Astrocyte of the cerebellum (primary cell): ENCODE measurements around the gene DPYD.

Experiments used
- DNase-seq: peaks from one replicate; pipeline ENCODE4 v3.0.0-alpha.2; 2011; ENCODE audit warnings: low read depth
- H3K4me3 ChIP-seq: 2 replicates; pipeline ENCODE4 v1.5.1; 2011; ENCODE audit warnings: mild to moderate bottlenecking, low read depth, low read length, moderate library complexity
- in situ Hi-C: cut with HindIII; loops from 2 replicates; pipeline ENCODE4 v1.10.0; 2017; ENCODE audit warnings: low sequenced_read_pairs
- TF ChIP-seq, protein P1 (sequence below): IDR thresholded peaks from 2 replicates; pipeline ENCODE4 v1.5.1; 2012; ENCODE audit warnings: low read length, low read depth, moderate library complexity, mild to moderate bottlenecking; ENCODE audit errors: missing control alignments

The DPYD gene

DNA sequence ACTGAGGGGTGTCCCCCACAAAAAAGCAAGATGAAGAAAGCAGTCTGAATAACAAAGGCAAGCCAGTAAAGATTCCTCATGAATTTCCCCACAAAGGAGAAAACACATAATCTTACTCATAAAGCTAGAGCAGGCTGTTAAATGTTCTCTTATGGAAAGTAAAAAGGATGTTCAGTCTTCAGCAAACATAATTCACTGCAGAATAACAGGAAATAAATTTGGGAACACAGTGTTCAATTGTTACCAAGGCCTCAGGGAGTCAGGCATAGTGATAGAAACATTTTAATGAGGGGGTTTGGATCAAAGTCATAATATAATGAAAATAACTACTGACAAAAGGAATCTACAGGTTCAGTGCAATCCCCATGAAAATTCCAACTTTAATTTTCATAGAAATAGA, 297.6 kb downstream of the DPYD start:
- no peak overlapping the region for H3K4me3 ChIP-seq
- DNase-seq = no peak
- in situ Hi-C loops = no loop called here
- TF ChIP-seq, protein P1, sequence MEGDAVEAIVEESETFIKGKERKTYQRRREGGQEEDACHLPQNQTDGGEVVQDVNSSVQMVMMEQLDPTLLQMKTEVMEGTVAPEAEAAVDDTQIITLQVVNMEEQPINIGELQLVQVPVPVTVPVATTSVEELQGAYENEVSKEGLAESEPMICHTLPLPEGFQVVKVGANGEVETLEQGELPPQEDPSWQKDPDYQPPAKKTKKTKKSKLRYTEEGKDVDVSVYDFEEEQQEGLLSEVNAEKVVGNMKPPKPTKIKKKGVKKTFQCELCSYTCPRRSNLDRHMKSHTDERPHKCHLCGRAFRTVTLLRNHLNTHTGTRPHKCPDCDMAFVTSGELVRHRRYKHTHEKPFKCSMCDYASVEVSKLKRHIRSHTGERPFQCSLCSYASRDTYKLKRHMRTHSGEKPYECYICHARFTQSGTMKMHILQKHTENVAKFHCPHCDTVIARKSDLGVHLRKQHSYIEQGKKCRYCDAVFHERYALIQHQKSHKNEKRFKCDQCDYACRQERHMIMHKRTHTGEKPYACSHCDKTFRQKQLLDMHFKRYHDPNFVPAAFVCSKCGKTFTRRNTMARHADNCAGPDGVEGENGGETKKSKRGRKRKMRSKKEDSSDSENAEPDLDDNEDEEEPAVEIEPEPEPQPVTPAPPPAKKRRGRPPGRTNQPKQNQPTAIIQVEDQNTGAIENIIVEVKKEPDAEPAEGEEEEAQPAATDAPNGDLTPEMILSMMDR = no peak

DNA sequence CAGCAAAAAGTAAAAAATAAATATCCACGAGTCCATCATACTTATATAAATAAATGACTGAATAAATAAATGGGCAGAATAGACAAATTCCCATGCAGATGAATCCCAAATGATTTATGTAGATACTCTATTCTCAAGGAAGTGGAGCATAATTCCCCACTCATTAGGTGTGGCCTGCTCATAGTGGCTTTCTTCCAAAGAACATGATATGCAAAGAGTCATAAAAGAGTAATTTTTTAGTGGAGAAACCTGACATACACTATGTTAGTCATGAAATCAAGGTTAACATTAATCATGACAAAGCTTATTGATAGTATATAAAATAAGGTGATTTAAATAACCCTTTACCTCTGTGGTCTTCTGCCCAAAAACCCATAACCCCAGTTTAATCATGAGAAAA, 298.9 kb downstream of the DPYD start:
- TF ChIP-seq, protein P1 = no peak
- in situ Hi-C loops = no loop called here
- no peak for DNase-seq
- no peak overlapping the region for H3K4me3 ChIP-seq

DNA sequence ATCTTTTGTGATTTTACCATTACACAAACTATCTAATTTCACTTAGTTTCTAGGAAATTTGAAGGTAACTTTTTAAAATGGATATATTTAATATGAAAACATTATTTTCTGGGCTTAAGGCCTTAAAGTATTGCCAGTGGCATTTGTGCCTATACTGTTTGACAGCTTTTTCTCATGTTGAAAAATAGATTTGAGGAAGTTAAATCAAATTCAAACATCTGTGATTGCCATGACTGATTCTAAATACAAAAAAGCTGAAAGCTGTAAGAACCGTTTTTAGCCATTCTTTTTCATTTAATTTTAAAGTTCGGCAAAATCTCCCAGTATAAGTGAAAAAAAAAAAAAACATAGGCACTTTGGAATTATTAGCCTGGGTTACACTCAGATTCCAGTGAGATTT, 301.1 kb downstream of the DPYD start:
- H3K4me3 ChIP-seq = no peak overlapping the region
- TF ChIP-seq, protein P1 = no peak
- in situ Hi-C loops = no loop called here
- DNase-seq = no peak

DNA sequence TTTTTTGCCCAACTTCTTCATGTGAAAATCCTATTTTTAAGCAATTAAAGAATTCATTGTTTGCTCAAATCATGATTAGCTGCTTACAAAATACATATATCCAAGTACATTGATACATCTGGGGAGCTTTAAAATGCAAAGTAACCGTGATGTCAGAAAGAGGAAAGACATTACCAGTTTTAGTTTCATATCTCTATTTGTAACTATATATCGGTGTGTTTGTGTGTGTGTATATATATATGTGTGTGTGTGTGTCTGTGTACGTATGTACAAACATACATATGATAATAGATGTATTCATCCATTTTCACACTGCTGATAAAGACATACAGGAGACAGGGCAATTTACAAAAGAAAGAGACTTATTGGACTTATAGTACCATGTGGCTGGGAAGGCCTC, 310.1 kb downstream of the DPYD start:
- DNase-seq = no peak
- TF ChIP-seq, protein P1 = no peak
- no peak overlapping the region for H3K4me3 ChIP-seq
- in situ Hi-C loops = no loop called here

DNA sequence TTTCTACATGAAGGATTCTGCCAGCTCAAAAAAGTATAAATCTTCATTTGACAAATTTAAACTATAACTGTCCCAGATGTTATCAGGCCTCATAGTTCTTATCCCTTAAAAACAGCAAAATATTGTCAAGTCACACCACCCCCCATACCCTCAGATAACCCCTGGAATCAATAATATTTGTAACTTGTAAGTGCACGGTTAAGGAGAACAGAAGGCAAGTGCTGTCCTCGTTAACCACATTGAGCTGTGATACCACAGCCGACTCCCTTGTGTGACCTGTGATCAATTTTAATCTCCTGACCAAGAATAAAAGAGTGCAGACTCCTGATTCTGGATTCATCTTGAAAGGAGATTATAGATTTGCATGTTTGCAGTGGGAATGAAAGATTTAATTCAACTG, 310.7 kb downstream of the DPYD start:
- TF ChIP-seq, protein P1 = no peak

DNA sequence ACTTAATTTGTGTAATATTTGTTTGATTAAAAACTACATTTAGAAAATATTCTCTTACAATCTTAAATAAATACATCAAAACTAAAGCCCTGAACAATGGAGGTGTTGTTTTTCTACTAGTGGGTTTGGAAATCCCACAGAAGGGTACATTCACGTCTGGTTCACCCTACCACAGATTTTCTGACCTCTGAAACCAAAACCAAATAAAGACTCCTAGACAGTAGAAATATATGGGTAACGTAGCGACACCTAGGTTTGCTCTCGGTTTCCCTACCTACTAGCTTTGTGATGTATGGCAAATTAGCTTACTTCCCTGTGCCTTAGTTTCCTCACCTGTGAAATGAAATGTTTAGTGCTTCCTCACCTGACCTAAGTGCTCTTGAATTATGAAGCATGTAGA, 312.6 kb downstream of the DPYD start:
- H3K4me3 ChIP-seq = no peak overlapping the region
- TF ChIP-seq, protein P1 = no peak
- DNase-seq = no peak
- in situ Hi-C loops = no loop called here

More for the DNA sequence above, 310.7 kb downstream of the DPYD start:
- H3K4me3 ChIP-seq = no peak overlapping the region
- in situ Hi-C loops = no loop called here
- no peak for DNase-seq

DNA sequence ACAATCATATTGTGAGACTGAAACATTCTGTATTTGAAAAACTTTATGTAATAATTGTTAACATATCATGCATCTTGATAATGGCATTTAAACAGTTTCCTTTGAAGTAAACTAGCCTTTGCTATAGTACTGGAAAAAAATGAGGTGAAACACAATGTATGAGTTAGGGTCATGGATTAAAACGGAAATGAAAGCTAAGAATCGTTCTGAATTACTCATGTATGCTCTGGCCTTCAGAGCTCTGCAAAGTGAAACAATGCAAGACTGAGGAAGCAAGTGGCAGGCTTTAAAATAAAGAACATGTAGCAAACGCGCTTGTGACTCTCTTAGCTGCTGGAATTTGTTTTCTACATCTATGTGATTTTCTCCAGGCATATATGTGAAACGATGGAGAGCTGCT, 317.1 kb downstream of the DPYD start:
- DNase-seq = peak; percentile 1
- in situ Hi-C loops = no loop called here
- no peak overlapping the region for H3K4me3 ChIP-seq
- TF ChIP-seq, protein P1 = no peak
